GM21447 (cell line): Measurements from ENCODE around the gene ASPG.

Source experiments
- ATAC-seq: cut with Tn5 transposase; IDR thresholded peaks from one replicate; pipeline ENCODE4 v1.9.1; 2021; ENCODE audit not compliant: unreplicated experiment

The ASPG gene

GRCh38 chr14:104115691-104116287 lies 30.3 kb downstream of the ASPG start:
- ATAC-seq: no peak

- no peak for ATAC-seq
These were observed 30.8 kb downstream of the ASPG start for GRCh38 chr14:104116288-104116755.

GRCh38 chr14:104116756-104117340 lies 31.3 kb downstream of the ASPG start:
- ATAC-seq: no peak

GRCh38 chr14:104117341-104118005 lies 32.0 kb downstream of the ASPG start:
- ATAC-seq: no peak

- no peak for ATAC-seq
These were observed 32.7 kb downstream of the ASPG start for GRCh38 chr14:104118006-104118844.

- no peak for ATAC-seq
These were observed 33.6 kb downstream of the ASPG start for GRCh38 chr14:104119119-104119487.

- ATAC-seq: no peak
These were observed 34.2 kb downstream of the ASPG start for GRCh38 chr14:104119488-104120251.

GRCh38 chr14:104120281-104120741 lies 34.8 kb downstream of the ASPG start:
- ATAC-seq: no peak

GRCh38 chr14:104121142-104121541 lies 35.6 kb downstream of the ASPG start:
- no peak for ATAC-seq

GRCh38 chr14:104123879-104124278 lies 38.4 kb downstream of the ASPG start:
- no peak for ATAC-seq

- ATAC-seq: no peak
These were observed 39.5 kb downstream of the ASPG start for GRCh38 chr14:104125011-104125410.

GRCh38 chr14:104126753-104127152 lies 41.3 kb downstream of the ASPG start:
- no peak for ATAC-seq

GRCh38 chr14:104128981-104129380 lies 43.5 kb downstream of the ASPG start:
- no peak for ATAC-seq

GRCh38 chr14:104129556-104129955 lies 44.1 kb downstream of the ASPG start:
- no peak for ATAC-seq

GRCh38 chr14:104130974-104131651 lies 45.6 kb downstream of the ASPG start:
- ATAC-seq: no peak

- no peak for ATAC-seq
These were observed 46.6 kb downstream of the ASPG start for GRCh38 chr14:104131968-104132732.

GRCh38 chr14:104132981-104133380 lies 47.5 kb downstream of the ASPG start:
- ATAC-seq: no peak

- ATAC-seq: no peak
These were observed 48.0 kb downstream of the ASPG start for GRCh38 chr14:104133496-104133895.
